ENCODE results near the gene PLEK. TPM values are rescaled to one million over a fixed set of nuclear protein-coding genes. Genes with fewer than 3 reads are reported as not detected.

Gene PLEK, protein sequence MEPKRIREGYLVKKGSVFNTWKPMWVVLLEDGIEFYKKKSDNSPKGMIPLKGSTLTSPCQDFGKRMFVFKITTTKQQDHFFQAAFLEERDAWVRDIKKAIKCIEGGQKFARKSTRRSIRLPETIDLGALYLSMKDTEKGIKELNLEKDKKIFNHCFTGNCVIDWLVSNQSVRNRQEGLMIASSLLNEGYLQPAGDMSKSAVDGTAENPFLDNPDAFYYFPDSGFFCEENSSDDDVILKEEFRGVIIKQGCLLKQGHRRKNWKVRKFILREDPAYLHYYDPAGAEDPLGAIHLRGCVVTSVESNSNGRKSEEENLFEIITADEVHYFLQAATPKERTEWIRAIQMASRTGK
- total RNA-seq (2011; cell fraction: chromatin; rRNA removed; ENCODE audit: low replicate concordance), result not detected in 2 replicates
- not detected in 2 replicates for total RNA-seq (2011; cell fraction: nucleolus; rRNA removed)
- not detected in 2 replicates for total RNA-seq (2011; cell fraction: nucleoplasm; rRNA removed)
- total RNA-seq (2014; rRNA removed) (0.12 and 0.27 TPM in 2 replicates), total RNA-seq (2014; rRNA removed; fragmentation: Illumina TruSeq; extraction: Trizol) (0.22 and 0.36 TPM in 2 replicates), total RNA-seq (2015; rRNA removed; fragmentation: Illumina TruSeq; extraction: Trizol) (1.2 and 1.3 TPM in 2 replicates), total RNA-seq (2021) (0.33 and 0.56 TPM in 2 replicates), polyA plus RNA-seq (2011; rRNA removed) (0.14 TPM in 1 of 2 replicates, not detected in the other), polyA plus RNA-seq (2014; fragmentation: Illumina TruSeq; extraction: Trizol) (0.36 and 0.43 TPM in 2 replicates), polyA plus RNA-seq (2014; fragmentation: Nextera tagmentation; extraction: Ambion mirVana) (under 1 TPM; 0.49 to 0.55 TPM), polyA plus RNA-seq (2014; rRNA removed) (0.11 and 0.66 TPM in 2 replicates), polyA minus RNA-seq (2011; rRNA and poly(A)+ RNA removed) (0.06 and 0.07 TPM in 2 replicates), Bru-seq, nascent RNA (percentile 23 among the genes with signal in this experiment), BruChase-seq, experiment 1, labeled RNA remaining after a 2-hour chase (percentile 22 among the genes with signal in this experiment), BruChase-seq, experiment 2, labeled RNA remaining after a 6-hour chase (percentile 17 among the genes with signal in this experiment)
- polyA plus RNA-seq (2011; cell fraction: cytosol; rRNA removed), result 0.04 TPM in 2 replicates
- 0.14 TPM in 2 replicates for polyA plus RNA-seq (2011; cell fraction: nucleus; rRNA removed)
- polyA plus RNA-seq (2012), result 0.46 and 3.3 TPM in 2 replicates
- not detected in 2 replicates for polyA minus RNA-seq (2011; cell fraction: cytosol; rRNA and poly(A)+ RNA removed)
- polyA minus RNA-seq (2011; cell fraction: nucleus; rRNA and poly(A)+ RNA removed), result not detected in 2 replicates
- long read RNA-seq, experiment 1, partial matches to known transcripts, result 0 of 1 reads
- long read RNA-seq, experiment 1, other reads (novel, unspliced or antisense), result 0 of 1 reads
- long read RNA-seq, experiment 2, result 0 reads
- long read RNA-seq, experiment 3, result 0 reads

DNA sequence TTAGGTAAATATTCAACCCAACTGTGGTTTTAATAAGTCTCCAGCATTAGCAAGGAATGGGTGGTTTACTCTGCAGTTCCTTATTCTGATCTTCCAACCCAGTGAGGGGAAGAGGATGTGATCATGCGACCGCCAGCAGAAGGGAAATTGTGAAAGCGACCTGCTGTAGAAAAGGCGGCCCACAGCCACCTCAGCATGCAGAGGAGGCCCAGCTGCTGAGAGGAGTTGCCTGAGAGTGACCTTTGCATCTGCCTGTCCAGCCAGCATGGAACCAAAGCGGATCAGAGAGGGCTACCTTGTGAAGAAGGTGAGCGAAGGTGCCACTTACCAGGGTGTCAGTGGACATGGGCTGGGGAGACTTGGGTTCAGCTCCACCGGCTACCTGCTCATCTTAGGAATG lies at the start of gene PLEK:
Gene PLEK, plus strand, starts transcription at position 196 of the 400 bp plus-strand sequence. Its CDS starts 70 bp downstream, at position 266.
- in situ Hi-C loops (cut with MboI), result no loop called here
- FAIRE-seq (no peak), DNase-seq (ENCODE audit: extremely low read depth in 1 of 4, low spot score in 3 of 4) (no peak)

More for the DNA sequence above, at the start of gene PLEK:
- no peaks in the 10 kb centered on the region for H3K27me3 ChIP-seq (ENCODE audit: control insufficient read depth in 2 of 2, insufficient read depth in 2 of 2, low read length in 2 of 2)
- CTCF ChIA-PET (ENCODE audit: low intra/inter-chr PET ratio), result no interaction called here
- no peaks in the 10 kb centered on the region for H3K9me3 ChIP-seq (replicated peaks; ENCODE audit: control insufficient read depth, insufficient read depth, low read depth, low read length)
- intact Hi-C loops (cut with micrococcal nuclease), result no loop called here
- POLR2A ChIA-PET, result no interaction called here
- no peak within 1 kb of the TSS for H3K9ac ChIP-seq (ENCODE audit: insufficient read depth in 1 of 2, low read depth in 2 of 2, low read length in 2 of 2)
- H3K4me1 ChIP-seq (replicated peaks in 1 of 2; ENCODE audit: control insufficient read depth in 2 of 2, insufficient read depth in 2 of 2, low read length in 2 of 2), result peaks cover 0 to 15% of the 10 kb centered on the region in 2 experiments; a peak in 1 of 5 replicates
- no TSS peak for BruUV-seq (replicated peaks)
- H2AFZ ChIP-seq (ENCODE audit: low read depth, low read length), result peak within 1 kb of the TSS; percentile 63; the same call in 1 of the 2 replicates
- H3K27ac ChIP-seq (ENCODE audit: extremely low read depth, low read depth, low read length), result no peak within 1 kb of the TSS
- no peak within 1 kb of the TSS for H3K4me3 ChIP-seq
- no peaks in the 10 kb centered on the region for H4K20me1 ChIP-seq (replicated peaks; ENCODE audit: control insufficient read depth, insufficient read depth, low read length)
- H3K9me1 ChIP-seq (ENCODE audit: control insufficient read depth, insufficient read depth, low read length), result no peaks in the 10 kb centered on the region
- TF ChIP-seq HMG20B (CRISPR knock-in tag; IDR thresholded peaks at IDR 0.05) (no peak), ELF4 (CRISPR knock-in tag; IDR thresholded peaks at IDR 0.05) (no peak), SPI1 (IDR thresholded peaks at IDR 0.05; ENCODE audit: borderline replicate concordance, low read depth, low read length) (peak; percentile 18; the same call in 1 of the 2 replicates), ZNF347 (CRISPR knock-in tag; IDR thresholded peaks at IDR 0.05; ENCODE audit: low read depth) (no peak)
- TF ChIP-seq, protein P1, sequence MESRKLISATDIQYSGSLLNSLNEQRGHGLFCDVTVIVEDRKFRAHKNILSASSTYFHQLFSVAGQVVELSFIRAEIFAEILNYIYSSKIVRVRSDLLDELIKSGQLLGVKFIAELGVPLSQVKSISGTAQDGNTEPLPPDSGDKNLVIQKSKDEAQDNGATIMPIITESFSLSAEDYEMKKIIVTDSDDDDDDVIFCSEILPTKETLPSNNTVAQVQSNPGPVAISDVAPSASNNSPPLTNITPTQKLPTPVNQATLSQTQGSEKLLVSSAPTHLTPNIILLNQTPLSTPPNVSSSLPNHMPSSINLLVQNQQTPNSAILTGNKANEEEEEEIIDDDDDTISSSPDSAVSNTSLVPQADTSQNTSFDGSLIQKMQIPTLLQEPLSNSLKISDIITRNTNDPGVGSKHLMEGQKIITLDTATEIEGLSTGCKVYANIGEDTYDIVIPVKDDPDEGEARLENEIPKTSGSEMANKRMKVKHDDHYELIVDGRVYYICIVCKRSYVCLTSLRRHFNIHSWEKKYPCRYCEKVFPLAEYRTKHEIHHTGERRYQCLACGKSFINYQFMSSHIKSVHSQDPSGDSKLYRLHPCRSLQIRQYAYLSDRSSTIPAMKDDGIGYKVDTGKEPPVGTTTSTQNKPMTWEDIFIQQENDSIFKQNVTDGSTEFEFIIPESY (CRISPR knock-in tag; IDR thresholded peaks at IDR 0.05), result 0 out of 2 replicates have a peak, but pooled peaks have one; percentile 33
- H3K79me2 ChIP-seq (ENCODE audit: control insufficient read depth, insufficient read depth, low read length), result no peaks in the 10 kb centered on the region
- WGBS (ENCODE audit: insufficient coverage, low coverage, missing lambda C conversion rate), result 63% methylated on average over 7 of the region's 7 CpGs
- no peak within 1 kb of the TSS for H3K4me2 ChIP-seq (ENCODE audit: insufficient read depth, low read length)
- ATAC-seq, result no peak
- H3K36me3 ChIP-seq (ENCODE audit: control insufficient read depth, insufficient read depth, low read length), result no peaks in the 10 kb centered on the region
